DMS153 (cell line): ENCODE data around the gene STON2.
"Not testable (repeated sequence)": the region's sequence is repeated elsewhere in the genome, so short reads cannot be mapped to it uniquely, and the experiment has no call there.

Experiments used
- DNase-seq: peaks from one replicate; lab custom pipeline; 2025; lab: John Stamatoyannopoulos, UW

Gene STON2

GRCh38 chr14:81382517-81383225, 17.5 kb downstream of the STON2 start:
- no peak for DNase-seq

GRCh38 chr14:81380009-81380408, 20.1 kb downstream of the STON2 start:
- DNase-seq: not testable (repeated sequence)

DNA sequence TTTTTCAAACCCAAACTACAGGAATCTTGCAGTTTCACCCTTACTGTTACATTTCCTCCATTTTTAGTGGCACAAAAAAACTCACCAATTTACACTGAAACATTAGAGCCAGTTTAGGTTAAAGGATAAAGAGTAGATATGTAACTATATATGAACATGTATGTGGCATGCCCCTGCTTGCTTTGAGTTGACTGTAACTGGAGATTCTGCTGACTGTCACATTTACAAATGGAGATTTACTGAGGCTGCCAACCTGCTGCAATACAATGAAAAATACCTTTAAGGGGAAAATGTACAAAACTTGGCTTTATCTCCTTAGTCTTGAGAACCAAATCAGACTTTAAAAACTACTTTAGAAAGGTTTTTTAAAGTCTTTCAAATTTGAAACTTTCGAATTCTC, 28.3 kb downstream of the STON2 start:
- no peak for DNase-seq

GRCh38 chr14:81367563-81367962, 32.6 kb downstream of the STON2 start:
- no peak for DNase-seq

GRCh38 chr14:81366884-81367283, 33.2 kb downstream of the STON2 start:
- DNase-seq: no peak

DNA sequence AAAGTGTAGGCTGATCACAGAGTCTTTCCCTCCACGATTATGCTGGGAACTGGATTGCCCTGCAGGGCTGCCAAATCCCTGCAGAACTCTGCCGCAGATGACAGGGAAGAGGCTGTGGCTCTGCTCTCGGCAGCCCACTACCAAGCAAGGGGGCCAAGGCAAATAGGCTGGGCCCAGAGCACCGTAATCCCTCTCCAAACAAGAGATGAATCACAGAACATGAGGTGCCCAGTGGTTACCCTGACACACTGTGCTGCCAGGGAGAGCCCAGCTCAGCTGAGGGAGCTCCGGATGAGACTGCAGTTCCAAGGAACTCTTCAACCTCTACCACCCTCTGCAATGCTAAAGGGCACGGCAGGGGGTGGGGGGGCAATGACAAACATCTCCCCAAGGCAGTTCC, 33.9 kb downstream of the STON2 start:
- no peak for DNase-seq

GRCh38 chr14:81363746-81364378, 36.3 kb downstream of the STON2 start:
- no peak for DNase-seq

DNA sequence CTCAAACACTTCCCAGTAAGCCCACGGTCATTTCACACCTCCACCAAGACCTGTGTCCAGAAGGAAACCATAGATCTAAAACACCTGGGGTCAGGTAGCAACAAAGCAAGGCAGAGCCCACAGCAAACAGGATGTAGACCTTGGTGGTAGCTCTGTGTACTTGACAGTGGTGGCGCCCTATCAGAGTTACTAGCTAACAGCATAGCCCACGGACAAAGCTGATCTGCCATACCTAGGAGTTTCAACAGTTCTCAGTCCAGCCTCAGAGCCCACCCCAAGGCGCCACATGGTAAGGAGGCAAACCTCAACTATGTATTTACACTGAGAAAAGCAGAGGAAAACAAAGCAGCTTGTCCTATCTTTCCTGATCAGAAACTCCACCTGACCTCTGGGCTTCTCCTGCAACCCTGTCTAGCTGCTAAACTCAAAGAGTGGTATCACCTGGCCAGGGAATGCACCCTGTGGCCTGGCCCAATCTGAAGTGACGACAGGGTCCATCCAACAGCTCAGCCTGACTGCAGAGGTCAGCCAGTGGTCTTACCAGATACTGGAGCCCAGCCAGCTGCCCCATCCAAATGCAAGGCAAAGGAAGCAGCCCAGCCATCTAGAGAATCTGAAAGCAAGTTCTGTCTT, 46.3 kb downstream of the STON2 start:
- no peak for DNase-seq

- DNase-seq: no peak
These were observed 47.7 kb downstream of the STON2 start for GRCh38 chr14:81352413-81352812.

DNA sequence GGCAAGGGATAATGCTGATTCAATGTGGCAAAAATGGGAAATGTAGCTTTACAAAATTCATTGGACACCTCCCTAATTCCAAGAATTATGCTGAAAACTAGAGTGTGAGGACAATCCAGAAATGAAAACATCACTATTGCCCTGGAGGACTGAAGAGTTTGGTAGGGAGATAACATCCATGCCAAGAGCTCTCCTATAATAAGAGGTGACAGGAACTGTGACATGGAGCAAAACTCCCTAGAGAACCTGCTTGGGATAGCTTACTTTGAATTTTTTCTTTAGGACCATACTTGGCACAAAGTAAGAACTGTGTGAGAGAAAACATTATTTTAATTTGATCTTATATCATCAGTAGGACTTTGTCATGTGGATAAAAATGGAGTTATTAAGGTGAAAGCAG, 48.9 kb downstream of the STON2 start:
- DNase-seq: no peak

- no peak for DNase-seq
These were observed 49.6 kb downstream of the STON2 start for GRCh38 chr14:81350344-81351130.

GRCh38 chr14:81348061-81348460, 52.1 kb downstream of the STON2 start:
- no peak for DNase-seq

GRCh38 chr14:81345781-81346180, 54.3 kb downstream of the STON2 start:
- DNase-seq: no peak

DNA sequence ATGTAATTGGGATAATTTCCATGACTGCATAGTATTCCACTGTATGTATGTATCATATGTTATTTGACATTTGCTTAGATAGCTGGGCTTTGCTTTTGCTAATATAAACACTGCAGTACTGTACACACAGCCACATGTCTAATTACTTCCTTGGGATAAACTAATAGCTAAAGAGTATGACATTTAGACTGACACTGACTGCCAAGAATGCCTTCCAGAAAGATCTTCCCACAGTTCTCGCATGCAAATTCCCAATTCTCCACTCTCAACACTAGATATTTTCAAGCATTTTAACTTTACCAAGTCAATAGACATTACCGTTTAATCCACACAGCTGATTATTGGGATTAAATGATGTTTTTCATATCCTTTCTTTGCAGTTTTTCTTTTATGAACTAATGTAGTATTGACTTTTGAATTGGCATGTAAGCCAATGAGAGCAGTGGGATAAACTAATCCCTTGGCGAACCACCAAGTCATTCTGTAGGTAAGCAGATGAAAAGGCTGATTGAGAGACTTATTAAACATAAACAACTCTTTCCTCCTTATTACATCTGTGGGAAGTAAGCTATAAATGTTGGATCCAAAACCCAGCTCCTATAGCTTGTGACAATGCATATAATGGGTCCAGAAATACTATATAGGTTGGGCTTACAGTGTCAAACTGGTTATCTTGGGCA, 55.5 kb downstream of the STON2 start:
- DNase-seq: no peak

DNA sequence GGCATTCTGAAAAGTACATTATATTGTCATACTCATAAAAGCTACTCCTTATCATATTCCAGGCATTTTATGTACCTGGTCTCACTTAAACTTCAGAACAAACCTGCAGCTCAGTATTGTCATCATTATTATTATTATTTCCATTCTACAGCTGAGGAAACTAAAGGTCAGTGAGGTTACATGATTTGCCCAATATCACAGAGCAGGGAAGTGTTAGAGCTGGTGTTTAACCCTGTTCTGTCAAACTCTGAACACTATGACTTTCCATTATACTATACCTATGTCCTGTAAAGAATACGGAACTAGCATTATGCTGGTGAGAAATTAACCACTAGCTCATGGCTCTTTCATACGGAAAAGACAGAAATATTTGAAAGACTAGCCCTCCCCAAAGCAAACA, 56.4 kb downstream of the STON2 start:
- no peak for DNase-seq

DNA sequence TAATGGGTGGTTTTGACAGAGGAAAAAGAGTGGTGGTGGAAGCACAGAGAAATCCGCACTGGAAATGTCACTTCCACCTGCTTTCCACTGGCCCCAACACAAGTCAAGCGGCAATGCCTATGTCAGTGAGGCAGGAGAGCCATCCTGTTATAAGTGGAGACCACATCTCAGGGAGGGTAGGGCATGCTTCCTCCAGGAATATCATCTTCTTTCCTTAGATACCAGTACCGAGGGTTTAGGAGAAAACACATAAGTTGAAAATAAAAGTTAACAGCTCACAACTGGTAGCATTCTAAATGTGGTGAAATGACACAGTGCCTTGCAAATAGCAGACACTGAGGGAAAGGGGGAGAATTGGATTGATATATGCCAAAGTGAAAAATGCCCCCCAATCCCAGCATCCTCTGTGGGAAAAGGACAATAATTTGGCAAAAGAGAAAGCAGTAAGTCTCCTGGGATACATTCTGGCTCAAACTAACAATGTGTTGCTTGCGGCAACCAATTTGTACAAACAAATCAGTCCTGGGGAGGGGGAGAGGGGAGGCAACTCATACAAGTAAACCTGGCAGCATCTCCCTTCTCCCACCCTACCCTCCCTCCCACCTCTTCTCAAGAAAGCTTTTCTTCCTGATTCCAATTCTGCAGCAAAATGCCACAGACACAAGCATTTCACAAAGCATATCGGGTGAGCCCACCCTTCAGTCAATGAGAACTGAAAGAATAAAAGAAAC, 57.1 kb downstream of the STON2 start:
- no peak for DNase-seq

DNA sequence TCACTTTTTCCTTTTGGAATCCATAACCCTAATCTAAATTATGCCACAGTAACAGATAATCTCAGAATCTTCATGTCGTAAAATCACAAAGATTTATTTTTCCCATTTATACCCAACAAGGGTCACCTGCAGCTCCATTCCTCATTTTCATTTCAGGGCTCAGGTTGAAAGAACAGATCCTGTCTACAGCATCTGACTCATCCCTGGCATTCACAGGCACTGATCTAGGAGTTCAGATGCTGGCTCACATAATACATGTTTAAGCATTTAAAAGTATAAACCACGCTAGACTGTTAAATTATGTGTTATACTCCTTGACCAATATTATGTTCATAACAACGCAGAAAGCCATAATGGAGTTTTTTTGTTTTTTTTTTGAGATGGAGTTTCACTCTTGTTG, 58.3 kb downstream of the STON2 start:
- DNase-seq: no peak

DNA sequence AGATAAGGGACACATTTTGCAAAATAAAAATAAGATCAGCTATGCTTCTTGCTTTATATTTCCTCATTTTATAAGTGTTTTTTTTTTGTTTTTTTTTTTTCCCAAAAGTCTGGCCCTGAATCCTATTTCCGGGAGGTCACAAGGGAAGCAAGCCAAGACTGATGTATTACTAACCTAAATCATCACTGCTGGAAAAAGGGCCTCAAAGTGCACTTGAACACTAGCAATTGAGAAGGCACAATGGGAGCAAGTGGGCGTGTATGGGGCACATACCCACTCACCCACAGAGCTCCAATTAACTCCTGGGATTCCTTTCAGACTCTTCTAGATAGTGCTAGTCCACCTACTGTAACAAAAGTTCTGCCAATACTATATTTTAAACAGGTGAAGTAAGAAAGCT, 58.8 kb downstream of the STON2 start:
- DNase-seq: peak; percentile 52

- DNase-seq: no peak
These were observed 59.9 kb downstream of the STON2 start for GRCh38 chr14:81340201-81340600.

DNA sequence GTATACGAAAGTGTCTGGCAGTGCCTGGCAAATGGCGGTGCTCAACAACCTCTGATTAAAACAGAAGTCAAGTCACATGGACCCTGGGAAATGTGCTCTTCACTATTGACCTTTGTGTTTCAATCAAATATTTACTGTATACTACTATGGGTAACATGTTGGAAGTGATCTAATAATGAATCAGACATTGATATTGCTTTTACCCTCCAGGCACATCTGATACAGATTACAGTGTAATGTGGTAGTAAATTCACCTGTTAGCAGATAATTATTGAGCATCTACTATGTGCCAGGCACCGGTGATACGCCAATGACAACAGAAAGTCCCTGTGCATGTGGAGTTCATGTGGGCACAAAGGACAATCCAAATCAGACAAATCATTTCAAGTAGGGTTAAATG, 63.1 kb downstream of the STON2 start:
- no peak for DNase-seq

DNA sequence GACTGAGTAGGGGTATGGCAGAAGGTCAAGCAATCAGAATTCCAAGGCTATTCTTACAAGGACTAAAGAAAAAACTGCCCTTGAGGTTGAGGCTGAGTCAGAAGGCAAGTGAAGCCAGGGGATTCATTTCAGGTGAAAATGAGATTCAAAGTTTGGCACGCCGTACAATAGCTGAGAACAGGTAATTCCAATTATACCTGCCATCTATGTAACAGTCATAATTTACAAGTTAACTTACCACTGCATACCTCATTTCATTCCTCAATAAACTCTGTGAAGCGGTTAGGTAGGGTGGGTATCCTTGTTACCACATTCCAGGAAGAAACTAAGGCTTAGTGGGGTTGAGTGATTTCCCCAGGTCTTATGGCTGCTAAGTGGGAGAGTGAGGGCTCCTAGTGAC, 64.1 kb downstream of the STON2 start:
- DNase-seq: no peak
